Spleen (tissue), 7 donors: Measurements from ENCODE around the gene SLC39A5.

ENCODE experiments used
- POLR2A ChIP-seq, 3 donors: fragments of 450-650 bp; IDR thresholded peaks; one replicate each; pipeline ENCODE4 v1.5.1; 2017; ENCODE audit warnings: antibody characterized with exemption in 3 of 3, mild to moderate bottlenecking in 1 of 3
- TF ChIP-seq, protein P1 (sequence below), 11 experiments: fragments of 200-600 bp in 7 of 11; fragments of 450-650 bp in 4 of 11; sonication (generic) in 4 of 11; IDR thresholded peaks in 8 of 11; conservative IDR thresholded peaks in 3 of 11; 1 replicate in 7 of 11; 2 replicates in 4 of 11; pipeline versions ENCODE4 v1.4.0 to v1.8.0; 2016 to 2021; ENCODE audit warnings: antibody characterized with exemption in 11 of 11, inconsistent platforms in 4 of 11, mild to moderate bottlenecking in 1 of 11
- donor health status: DM: no; HTN: no; CAD: no; lungs with moderate emphysema.
- donor health status: DM: no; HTN: no; CAD: no.
- donor health status: DM: no; HTN: no; CAD: no.

DNA sequence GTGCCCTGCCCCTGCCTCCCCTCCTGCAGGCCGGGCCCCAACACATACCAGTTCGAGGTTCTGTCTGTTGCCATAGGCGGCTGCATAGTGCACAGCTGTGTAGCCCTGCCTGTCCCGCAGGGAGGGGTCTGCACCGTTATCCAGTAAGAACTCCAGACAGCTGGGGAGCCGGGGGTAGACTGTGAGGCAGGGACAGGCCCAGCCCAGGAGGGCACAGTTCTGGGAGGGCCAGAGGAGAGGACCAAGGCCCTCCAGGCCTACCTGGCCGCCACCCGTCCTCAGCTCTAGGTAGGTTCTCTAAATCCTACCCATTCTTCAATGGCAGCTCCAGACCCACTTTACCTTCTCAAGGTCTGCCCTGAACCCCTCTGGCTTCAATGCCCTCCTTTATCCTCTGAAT lies 18.9 kb downstream of the SLC39A5 start:
- TF ChIP-seq, protein P1, sequence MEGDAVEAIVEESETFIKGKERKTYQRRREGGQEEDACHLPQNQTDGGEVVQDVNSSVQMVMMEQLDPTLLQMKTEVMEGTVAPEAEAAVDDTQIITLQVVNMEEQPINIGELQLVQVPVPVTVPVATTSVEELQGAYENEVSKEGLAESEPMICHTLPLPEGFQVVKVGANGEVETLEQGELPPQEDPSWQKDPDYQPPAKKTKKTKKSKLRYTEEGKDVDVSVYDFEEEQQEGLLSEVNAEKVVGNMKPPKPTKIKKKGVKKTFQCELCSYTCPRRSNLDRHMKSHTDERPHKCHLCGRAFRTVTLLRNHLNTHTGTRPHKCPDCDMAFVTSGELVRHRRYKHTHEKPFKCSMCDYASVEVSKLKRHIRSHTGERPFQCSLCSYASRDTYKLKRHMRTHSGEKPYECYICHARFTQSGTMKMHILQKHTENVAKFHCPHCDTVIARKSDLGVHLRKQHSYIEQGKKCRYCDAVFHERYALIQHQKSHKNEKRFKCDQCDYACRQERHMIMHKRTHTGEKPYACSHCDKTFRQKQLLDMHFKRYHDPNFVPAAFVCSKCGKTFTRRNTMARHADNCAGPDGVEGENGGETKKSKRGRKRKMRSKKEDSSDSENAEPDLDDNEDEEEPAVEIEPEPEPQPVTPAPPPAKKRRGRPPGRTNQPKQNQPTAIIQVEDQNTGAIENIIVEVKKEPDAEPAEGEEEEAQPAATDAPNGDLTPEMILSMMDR (IDR thresholded peaks at IDR 0.05 in 8 of 11, conservative IDR thresholded peaks at IDR 0.05 in 3 of 11): no peak
- TF ChIP-seq POLR2A (IDR thresholded peaks at IDR 0.05): no peak
